NCI-H345 treated with DMSO at 0.1 percent for 48 hours (cell line): ENCODE measurements around the gene ARID1B.
A peak's percentile ranks its signal among the peaks of the same experiment; 100 is the strongest.

ENCODE experiments used
- DNase-seq: peaks from one replicate; lab custom pipeline; 2025; ENCODE audit not compliant: unreplicated experiment; lab: John Stamatoyannopoulos, UW

ARID1B gene

DNA sequence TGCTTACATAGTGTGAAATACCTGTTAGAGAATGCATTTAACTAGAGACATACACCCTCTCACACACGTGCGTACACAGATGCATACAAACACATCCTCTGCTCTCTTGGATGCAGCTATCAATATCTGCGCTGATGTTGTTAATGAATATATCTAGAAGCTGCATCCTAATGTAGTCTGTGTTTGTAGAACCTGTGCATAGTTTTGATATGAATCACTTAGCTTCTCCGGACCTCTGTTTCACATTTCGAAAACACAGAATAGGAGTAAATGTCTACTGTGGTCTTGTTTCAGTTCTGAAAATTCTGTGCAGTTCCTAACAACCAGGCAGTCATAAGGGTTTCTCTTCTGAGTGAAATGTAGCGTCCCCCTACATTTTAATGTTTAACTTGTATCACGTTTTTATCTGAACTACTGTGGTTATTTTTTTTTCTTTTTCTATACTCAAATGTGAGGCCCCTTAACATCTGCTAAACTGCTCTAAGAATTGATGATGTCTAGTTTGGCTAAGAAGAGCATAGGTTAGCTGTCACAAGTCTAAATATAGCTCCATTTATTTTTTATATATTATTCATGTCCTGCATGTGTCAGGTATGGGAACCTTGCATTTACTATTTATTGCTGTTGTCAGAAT lies 291.6 kb downstream of the ARID1B start:
- DNase-seq = no peak

DNA sequence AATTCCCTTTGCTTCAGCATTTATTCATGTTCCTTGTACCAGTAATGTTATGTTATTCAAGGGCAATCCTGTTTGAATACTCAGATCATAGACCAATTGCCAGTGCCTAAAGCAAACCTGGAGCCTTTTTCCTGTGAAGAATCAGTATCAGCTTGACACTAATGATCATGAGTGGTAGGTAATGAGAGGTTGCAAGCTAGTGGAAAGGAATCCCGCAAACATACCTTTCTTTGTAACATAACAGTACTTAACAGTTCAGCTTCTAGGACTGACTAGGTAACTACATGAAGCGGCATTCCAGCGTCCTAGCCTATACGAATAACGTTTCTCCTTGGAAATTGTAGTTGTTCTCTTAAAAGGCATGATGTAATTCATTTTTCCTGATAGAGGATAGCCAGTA lies 292.4 kb downstream of the ARID1B start:
- no peak for DNase-seq

DNA sequence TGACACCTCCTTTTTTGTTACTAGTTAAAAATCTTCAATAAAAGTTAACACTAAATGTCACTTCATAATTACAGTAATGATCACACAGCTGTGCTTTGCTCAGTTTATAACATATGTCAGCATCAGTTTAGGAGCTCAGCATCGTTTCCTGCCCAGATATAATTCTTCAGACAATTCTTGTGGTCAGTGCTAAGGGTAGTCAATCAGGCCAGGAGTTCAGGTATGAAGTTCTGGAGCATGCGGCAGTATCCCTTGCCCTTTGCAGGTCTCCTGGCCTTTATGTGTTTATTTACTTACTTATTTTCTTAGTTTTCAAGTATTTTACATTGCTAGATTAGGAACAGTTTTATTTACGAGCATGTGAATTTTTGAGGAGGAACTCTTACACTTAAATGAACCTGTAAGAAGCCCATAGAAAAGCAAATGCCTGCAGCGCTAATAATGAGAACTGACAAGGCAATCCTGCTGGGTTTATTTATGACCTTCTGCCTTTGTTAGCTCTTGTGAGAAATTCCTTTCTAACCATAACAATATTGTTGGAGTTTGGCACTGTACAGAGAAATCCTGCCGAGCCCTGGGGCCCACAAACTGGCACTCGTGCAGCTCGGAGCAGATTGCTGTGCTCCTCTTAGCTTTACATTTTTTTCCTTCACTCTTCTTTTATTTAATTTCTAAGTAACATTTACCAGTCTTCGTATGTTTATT lies 293.4 kb downstream of the ARID1B start:
- DNase-seq = no peak

DNA sequence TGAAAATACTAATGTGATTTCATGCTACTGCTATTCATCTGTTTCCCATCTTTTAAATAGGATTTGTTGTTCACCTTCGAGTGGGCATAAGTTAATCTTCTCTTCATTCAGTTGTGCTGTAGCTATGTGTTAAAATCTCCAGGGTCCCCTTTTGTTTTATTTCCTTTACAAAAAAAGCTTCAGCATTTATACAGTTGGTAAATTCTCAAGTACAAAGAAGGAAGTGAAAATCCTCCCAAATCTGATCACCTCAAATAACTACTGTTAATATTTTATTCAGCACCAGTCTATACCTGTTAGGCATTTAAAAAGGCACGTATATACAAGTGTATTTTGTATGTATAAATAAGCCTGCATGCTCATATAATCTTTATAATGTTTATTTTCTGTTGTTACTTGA lies 294.9 kb downstream of the ARID1B start:
- DNase-seq = no peak

DNA sequence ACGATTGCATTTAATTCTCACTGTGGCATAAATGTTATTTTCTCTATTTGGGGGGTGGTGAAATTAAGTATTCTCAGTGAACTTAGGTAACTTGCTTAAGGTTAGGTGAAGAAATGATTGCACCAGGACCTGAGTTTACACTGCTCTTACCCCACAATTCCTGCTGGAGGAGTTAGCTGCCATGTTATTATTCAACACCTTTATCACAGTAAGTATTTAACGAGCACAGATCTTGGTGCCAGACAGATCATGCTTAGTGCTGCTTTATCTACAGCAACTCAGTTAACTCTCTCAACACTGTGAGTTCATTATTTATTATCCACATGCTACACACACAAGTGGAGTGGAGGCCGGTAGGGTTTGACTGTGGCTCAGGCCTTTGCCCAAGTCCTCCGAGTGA lies 296.4 kb downstream of the ARID1B start:
- no peak for DNase-seq

DNA sequence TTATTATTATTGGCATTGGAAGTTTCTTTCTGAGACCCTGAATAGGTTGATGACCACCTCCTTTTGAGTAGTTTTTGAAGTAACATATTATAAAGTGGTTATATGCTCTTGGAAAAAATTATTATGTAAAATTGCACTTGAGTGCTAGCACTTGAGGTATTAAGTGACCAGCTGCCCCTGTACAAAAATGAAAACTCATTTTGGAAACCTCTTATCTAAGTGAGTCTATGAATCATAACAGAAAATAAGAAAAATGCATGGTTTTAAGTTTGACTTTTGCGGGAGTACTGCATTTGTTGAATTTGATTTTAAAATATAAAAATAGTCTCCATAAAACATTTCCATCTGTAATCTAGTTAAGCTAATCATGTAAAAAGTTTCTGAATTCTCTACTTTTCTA lies 297.8 kb downstream of the ARID1B start:
- no peak for DNase-seq

DNA sequence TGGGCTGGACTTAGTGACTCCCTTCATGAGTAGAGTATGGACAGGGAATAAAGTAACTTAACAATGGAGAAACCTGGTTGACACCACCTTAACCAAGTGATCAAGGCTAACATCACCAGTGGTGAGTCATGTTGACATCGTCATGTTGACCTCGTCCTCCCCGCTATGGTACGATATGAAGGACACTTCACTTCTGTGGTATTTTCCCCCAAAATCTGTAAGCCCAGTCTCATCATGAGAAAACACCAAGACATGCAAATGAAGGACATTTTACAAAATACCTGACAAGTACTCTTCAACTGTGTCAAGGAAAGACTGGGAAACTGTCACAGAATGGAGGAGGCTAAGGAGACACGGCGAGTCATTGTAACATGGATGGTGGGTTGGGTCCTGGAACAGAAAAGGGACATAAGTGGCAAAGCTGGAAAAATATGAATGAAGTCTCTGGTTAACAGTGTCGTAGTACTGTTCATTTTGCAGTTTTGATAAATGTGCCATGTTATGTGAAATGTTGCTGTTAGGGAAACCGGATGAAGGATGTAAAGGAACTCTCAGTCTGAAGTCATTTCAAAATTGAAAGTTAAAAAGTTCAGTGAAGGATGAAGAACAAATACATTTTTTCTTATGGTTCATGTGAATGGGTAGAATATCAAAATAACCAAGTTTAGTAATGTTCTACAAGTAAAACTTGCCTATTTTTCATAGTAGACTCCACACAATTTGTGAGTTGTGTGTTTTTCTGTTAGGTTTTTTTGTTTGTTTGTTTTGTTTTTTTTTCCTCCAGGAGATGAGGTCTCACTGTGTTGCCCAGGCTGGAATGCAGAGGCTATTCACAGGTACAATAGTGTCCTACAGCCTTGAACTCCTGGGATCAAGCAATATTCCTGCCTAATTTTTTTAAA lies 298.6 kb downstream of the ARID1B start:
- DNase-seq = no peak

DNA sequence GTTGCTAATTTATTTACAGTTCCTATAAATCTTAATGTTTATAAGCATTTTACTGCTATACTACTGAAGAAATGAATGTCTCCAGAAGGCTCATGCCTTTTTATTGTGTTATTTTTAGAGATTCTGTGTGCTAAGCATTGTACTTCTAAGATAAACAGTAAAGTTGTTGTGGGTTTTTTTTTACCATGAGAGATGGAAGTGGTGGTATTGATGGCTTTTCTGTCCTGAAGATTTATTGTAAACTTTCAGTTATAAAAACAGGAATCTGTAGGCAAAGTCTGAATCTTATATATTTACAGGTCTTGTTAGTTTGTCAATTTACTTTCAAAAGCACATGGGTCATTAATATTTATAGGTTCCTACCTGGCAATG lies 299.3 kb downstream of the ARID1B start:
- DNase-seq = no peak

DNA sequence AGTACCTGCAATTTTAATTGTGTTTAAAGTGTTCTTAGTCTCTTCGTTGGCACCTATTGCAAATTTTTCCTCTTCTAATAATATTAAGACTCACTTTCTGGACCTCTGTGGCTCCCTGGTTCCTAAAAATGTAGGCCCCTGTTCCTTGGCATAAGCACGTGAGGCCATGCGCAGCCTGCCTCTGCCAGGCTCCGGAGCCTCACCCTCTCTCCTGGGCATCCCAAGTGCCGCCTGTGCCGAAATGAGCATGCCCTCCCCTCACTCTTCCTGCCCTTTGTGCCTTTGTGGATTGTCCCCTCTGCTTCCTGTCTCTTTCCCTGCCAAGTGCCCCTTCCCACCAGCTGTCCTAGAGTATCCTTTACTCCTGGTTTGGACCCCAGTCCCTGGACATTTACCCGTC lies 300.1 kb downstream of the ARID1B start:
- no peak for DNase-seq

DNA sequence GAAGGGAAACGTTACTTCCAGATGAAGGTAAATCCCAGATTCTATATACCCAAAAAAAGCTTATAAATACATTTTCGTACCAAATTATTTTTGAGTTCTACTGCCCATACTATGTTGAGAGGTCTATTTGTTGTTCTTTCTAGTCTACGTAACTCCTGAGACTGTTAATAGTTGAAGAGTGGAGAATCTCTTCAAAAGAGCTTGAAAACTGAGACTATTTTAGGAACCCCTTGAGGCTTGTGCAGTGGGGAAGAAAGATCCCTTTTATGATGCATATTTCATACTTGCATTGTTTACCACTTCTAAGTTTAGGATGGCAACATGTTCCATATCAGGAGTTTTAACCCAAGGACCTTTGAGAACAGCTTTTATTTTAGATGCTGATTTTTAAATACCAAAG lies 301.1 kb downstream of the ARID1B start:
- no peak for DNase-seq

DNA sequence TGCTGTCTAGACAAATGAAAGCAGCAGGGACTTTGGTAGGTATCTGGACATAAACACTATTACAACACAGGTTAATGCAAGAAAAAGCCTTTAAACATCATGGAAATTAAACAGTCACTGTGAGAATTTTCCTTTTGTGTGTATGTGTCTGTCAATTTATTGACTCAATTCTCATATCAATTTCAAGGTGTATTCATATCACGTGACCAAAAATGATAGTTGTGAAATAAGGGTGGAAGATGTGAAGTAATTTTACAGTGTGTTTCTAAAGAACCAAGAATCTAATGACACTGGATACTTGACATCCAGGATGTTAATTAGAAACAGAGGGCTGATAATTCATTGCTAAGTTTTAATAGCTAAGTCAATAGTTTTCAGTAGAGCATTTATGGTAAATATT lies 302.1 kb downstream of the ARID1B start:
- no peak for DNase-seq

DNA sequence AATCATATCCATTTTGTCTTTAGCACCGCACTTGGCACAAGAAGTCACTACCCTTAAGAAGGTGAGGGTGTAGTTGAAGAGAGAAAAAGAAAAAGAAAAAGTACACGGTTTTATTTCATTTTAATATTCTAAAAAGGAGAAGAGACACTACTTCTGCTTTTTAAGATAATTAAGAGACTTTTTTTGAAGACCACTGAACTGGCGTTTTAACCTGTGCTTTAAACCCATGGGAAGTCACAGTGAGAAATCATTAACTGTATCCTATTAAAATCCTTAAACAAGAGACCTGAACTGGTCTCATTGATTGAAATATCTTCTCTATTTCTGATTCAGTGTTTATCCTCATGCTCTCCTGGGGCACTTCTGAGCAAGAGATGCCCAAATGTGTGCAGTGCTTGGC lies 302.6 kb downstream of the ARID1B start:
- no peak for DNase-seq

DNA sequence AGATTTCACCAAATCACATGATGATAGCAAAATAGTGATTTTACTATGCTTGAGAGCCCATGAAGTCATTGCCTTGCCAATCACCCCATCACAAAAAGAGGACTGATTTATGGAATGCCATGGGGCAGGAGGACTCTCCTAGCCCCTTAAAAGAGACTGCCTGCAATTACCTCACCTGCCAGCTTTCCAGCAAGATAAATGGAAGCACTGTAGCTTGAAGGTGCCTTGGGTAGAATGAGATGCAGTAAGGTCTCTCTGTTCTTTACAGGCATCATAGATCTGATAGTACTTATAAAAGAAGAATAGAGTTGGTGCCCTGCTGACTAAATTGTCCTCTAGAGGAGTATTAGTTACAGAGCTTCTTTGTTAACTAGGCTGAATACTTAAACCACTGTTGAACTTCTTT lies 303.8 kb downstream of the ARID1B start:
- DNase-seq = peak; percentile 12

DNA sequence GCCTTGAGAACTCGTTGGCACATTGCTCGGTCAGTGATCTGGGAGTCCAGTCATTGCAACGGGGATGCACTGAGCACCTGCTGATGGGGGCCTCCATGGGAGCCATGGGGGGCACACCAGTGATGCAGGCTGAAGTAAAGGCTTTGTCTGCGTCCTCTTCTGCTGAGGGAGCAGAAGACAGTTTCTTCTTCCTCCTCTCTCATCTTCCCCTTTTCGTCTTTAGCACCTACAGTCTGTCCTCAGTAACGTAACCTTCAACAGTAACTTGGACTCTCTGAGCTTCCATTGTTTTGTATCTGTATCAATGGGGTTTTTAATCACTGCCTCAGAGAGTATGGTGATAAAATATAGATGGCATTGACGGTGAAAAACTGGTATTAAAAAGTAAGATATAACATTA lies 306.2 kb downstream of the ARID1B start:
- no peak for DNase-seq

DNA sequence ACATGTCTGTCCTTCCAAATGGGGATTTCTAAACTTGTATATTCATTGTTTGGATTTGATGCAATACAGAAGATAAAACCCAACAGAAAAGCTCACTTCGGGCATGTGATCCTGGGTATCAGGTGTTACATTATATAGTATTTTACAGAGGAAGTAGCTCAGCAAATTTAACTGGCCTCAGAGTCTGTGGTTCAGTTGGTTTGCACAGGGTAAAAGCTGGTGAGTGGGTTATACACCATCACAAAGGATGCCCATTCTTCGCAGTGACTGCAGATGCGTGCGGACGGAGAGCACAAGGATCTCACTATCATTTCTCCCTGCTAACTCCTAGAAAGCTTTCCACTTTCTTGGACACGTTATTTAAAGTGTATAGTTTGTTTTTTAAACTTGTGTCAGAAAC lies 309.5 kb downstream of the ARID1B start:
- no peak for DNase-seq

DNA sequence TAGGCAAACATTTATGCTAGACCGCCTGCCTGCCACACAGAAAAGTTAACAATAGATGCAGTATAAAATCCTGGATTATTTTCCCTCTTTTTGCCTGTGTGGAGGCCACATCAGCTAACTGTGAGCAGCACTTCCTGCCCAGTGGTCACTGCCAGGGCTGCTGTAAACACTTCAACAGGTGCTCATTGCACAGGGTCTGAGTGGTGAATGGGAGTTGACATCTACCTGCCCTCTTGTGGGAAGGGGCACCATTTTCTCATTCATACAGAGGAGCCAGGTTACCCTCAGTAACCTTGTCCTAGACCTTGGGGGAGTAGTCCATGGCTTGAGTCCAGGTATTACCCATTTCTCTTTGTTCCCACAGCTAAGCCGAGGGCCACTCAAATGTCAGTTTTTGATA lies 310.8 kb downstream of the ARID1B start:
- DNase-seq = no peak

DNA sequence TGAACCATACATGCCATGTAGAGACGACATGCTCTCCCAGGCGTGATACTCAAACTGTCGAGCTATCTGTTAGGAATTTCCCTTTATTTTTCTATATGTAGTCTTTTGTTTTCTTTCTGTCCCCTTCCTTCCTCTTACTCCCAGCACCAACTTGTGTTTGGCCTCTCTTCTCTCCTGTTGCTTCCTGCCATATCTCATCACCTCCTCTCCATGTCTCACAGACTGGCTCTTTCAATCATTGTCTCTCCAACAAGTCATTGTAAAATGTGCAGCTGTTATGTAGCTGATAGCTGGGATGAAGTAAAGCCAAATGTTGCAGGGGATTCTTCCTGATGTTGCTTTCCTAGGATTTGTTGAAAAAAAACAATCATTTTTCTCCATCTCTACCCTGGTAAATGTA lies 311.7 kb downstream of the ARID1B start:
- no peak for DNase-seq

DNA sequence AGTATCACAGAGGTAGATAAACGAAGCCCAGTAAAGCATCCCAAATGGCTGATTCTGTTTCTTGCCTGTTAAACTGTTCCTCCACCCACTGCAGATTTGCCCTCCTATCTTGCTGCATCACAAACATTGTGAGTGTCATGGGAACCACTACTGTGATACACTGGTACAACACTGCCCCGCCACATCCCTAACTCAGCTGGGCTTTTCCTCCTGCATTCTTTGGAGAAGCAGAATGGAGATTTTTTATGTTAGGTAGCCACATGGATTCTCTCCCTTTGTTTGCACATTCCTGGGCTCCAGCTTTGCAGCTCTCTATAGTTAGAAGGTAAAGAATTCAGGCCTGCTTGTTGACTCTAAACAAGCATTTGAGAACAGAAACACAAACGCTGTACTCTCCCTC lies 312.1 kb downstream of the ARID1B start:
- no peak for DNase-seq

DNA sequence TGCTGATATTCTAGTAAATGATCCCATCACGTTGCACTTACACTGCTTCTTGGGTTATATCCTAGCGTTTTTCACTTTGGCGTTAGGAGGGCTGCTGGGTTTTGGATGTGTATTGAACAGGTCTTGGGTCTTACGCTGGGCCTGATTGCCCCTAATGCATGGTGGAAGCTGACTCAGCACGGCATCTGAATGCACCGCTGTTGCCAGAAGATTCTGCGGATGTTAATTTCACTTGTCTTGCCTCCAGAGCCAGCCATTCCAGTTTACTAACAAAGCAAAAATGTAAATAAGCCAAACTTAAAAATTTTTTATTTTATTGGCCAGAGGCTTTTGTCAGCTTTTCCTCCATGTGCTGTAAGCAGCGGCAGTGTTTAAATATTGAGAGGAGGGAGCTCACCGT lies 312.7 kb downstream of the ARID1B start:
- no peak for DNase-seq

DNA sequence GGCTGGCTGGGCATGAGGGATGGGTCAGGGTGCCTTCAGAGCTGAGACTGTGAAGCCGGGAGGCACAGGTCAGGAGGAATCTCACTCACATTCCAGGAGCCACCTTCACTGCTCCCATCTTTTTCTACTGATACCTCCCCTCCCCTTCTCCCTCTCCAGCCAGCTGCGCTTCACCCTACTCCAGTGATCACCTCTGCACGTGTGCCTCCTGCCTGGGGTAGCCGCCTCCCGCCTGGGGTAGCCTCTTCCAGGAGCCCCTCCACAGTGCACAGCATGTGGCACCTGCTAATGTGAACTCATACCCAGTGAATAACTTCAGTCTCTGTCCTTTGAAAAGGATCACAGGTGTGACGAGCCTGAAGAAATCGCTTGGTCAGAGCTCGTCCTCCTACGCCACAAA lies 313.6 kb downstream of the ARID1B start:
- no peak for DNase-seq

DNA sequence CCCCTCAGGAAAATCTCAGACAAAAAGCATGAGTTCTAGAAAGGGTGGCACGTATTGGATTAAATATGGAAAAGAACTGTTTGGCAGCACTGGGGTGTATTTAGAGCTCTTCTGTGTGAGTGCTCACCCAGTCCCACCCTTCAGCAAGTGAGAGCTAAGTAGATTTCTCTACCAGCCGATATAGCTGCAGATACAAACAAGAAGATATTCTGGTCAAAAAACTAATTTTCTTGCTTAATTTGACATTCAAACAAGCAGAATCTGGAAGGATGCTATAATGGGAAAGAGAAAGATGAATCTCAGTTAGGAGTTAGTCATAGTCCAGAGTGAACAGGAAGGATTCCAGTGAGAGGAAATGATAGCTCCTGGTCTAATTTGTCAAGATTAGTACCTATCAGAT lies 314.1 kb downstream of the ARID1B start:
- DNase-seq = no peak

DNA sequence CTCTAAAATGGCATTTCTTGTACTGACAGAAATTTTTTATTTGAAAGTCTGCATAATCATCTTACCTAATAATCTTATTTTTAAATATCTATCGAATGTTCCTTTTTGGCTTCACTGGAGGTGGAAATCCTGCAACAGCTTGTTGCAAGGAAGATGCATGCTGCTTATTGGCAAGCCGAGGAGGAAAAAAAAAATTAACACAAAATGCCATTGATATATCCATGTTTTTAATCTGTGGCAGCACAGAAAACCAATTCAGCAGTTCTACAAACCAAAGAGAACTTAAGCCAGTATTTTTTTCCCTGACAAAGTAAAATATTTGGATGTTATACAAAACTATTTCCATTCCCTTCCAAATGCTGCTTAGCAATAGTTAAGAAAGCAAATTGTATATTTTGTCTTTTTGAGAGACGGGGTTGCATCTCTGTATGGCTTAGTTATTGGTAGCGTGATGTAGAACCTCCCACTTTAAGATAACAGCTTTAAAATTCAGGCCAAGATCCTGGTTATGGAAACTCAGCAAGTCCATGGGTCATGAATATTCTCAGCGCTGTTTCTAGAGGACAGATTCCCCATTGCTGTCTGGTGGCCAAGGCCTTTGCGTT lies 314.8 kb downstream of the ARID1B start:
- DNase-seq = no peak
